Dedifferentiated amniotic fluid mesenchymal stem cell (primary cell): ENCODE measurements around the gene IFT172.
"Not testable (repeated sequence)": the region's sequence is repeated elsewhere in the genome, so short reads cannot be mapped to it uniquely, and the experiment has no call there.

Experiments
- DNase-seq: peaks from one replicate; pipeline ENCODE4 v3.0.0-alpha.2; 2016; ENCODE audit errors: extremely low spot score

Gene IFT172

GRCh38 chr2:27489498-27490397 is at the start of gene IFT172:
Gene IFT172 (minus strand): TSS chr2:27489743. CDS start chr2:27489653, 90 bp downstream.
- peak; percentile 98 for DNase-seq

GRCh38 chr2:27538839-27539450 is 49.4 kb upstream of the IFT172 start:
- not testable (repeated sequence) for DNase-seq

- DNase-seq, result no peak
Measured at GRCh38 chr2:27537287-27537686, 47.7 kb upstream of the IFT172 start.

- no peak for DNase-seq
Measured at GRCh38 chr2:27531983-27532382, 42.4 kb upstream of the IFT172 start.

GRCh38 chr2:27527182-27527581 is 37.6 kb upstream of the IFT172 start:
- no peak for DNase-seq

- DNase-seq, result no peak
Measured at GRCh38 chr2:27522400-27522945, 32.9 kb upstream of the IFT172 start.

- DNase-seq, result no peak
Measured at GRCh38 chr2:27520316-27520715, 30.8 kb upstream of the IFT172 start.

- DNase-seq, result no peak
Measured at GRCh38 chr2:27518782-27519113, 29.2 kb upstream of the IFT172 start.

- no peak for DNase-seq
Measured at GRCh38 chr2:27518113-27518781, 28.7 kb upstream of the IFT172 start.

GRCh38 chr2:27509326-27509725 is 19.8 kb upstream of the IFT172 start:
- DNase-seq, result peak; percentile 31

- DNase-seq, result no peak
Measured at GRCh38 chr2:27507293-27507692, 17.8 kb upstream of the IFT172 start.

- no peak for DNase-seq
Measured at GRCh38 chr2:27506587-27506986, 17.0 kb upstream of the IFT172 start.

GRCh38 chr2:27502142-27502541 is 12.6 kb upstream of the IFT172 start:
- DNase-seq, result no peak

- no peak for DNase-seq
Measured at GRCh38 chr2:27501042-27501441, 11.5 kb upstream of the IFT172 start.

- no peak for DNase-seq
Measured at GRCh38 chr2:27498975-27499374, 9.4 kb upstream of the IFT172 start.

- DNase-seq, result no peak
Measured at GRCh38 chr2:27497288-27497627, 7.7 kb upstream of the IFT172 start.

- DNase-seq, result no peak
Measured at GRCh38 chr2:27496357-27497287, 7.1 kb upstream of the IFT172 start, which contains the start of gene GCKR. Gene GCKR (plus strand): TSS chr2:27496839. CDS start chr2:27496905, 66 bp downstream.

- DNase-seq, result no peak
Measured at GRCh38 chr2:27495840-27496356, 6.4 kb upstream of the IFT172 start.

GRCh38 chr2:27494944-27495554 is 5.5 kb upstream of the IFT172 start, which contains the start of gene FNDC4:
Gene FNDC4 (minus strand): TSS chr2:27495200. CDS start chr2:27494679, 521 bp downstream.
- no peak for DNase-seq

GRCh38 chr2:27494284-27494943 is 4.9 kb upstream of the IFT172 start:
- no peak for DNase-seq
